WTC11 (cell line): Measurements from ENCODE around the gene COQ7. TPM values are rescaled to one million over a fixed set of nuclear protein-coding genes. Genes with fewer than 3 reads are reported as not detected.

Experiments used
- ATF1 ChIP-seq: sonication (generic); formaldehyde crosslinking; IDR thresholded peaks from 2 replicates; pipeline ENCODE4 v1.8.1; 2023; ENCODE audit warnings: mild to moderate bottlenecking, moderate library complexity, missing genetic modification reagents
- ATF2 ChIP-seq: sonication (generic); formaldehyde crosslinking; IDR thresholded peaks from 2 replicates; pipeline ENCODE4 v1.8.1; 2022; ENCODE audit warnings: low read depth, missing genetic modification reagents, borderline replicate concordance
- E2F4 ChIP-seq: sonication (generic); formaldehyde crosslinking; IDR thresholded peaks from 2 replicates; pipeline ENCODE4 v1.8.1; 2022; ENCODE audit warnings: low read depth, mild to moderate bottlenecking, moderate library complexity, missing genetic modification reagents, borderline replicate concordance
- FOXP1 ChIP-seq: sonication (generic); formaldehyde crosslinking; IDR thresholded peaks from 2 replicates; pipeline ENCODE4 v1.8.0; 2022; ENCODE audit warnings: missing genetic modification reagents, mild to moderate bottlenecking, moderate library complexity, borderline replicate concordance
- GTF2I ChIP-seq: fragments of 250-450 bp; sonication (Bioruptor Pico); conservative IDR thresholded peaks from 2 replicates; pipeline ENCODE4 v1.4.0; 2021; ENCODE audit warnings: mild to moderate bottlenecking
- JUN ChIP-seq: sonication (generic); formaldehyde crosslinking; IDR thresholded peaks from 2 replicates; pipeline ENCODE4 v1.8.0; 2023; ENCODE audit warnings: mild to moderate bottlenecking, missing genetic modification reagents
- KAT7 ChIP-seq: sonication (generic); formaldehyde crosslinking; IDR thresholded peaks from 2 replicates; pipeline ENCODE4 v1.8.1; 2023; ENCODE audit warnings: missing genetic modification reagents, mild to moderate bottlenecking, borderline replicate concordance
- MXD4 ChIP-seq: fragments of 250-450 bp; sonication (Bioruptor Pico); IDR thresholded peaks from 2 replicates; pipeline ENCODE4 v1.8.0; 2021; ENCODE audit warnings: mild to moderate bottlenecking, moderate library complexity, borderline replicate concordance
- NFATC4 ChIP-seq: fragments of 250-450 bp; sonication (Bioruptor Pico); IDR thresholded peaks from 2 replicates; pipeline ENCODE4 v1.9.0; 2021; ENCODE audit warnings: mild to moderate bottlenecking
- NR3C1 ChIP-seq: sonication (generic); formaldehyde crosslinking; conservative IDR thresholded peaks from 2 replicates; pipeline ENCODE4 v1.8.1; 2023; ENCODE audit warnings: low read depth, mild to moderate bottlenecking, missing genetic modification reagents
- RORB ChIP-seq: fragments of 250-450 bp; sonication (Bioruptor Pico); IDR thresholded peaks from 2 replicates; pipeline ENCODE4 v1.9.0; 2021; ENCODE audit warnings: mild to moderate bottlenecking
- STAT6 ChIP-seq: sonication (generic); formaldehyde crosslinking; conservative IDR thresholded peaks from 2 replicates; pipeline ENCODE4 v1.8.1; 2023; ENCODE audit warnings: mild to moderate bottlenecking, low read depth, missing genetic modification reagents, moderate library complexity
- TEAD4 ChIP-seq: sonication (generic); formaldehyde crosslinking; IDR thresholded peaks from 2 replicates; pipeline ENCODE4 v1.8.0; 2022; ENCODE audit warnings: mild to moderate bottlenecking, missing genetic modification reagents
- TP53 ChIP-seq: sonication (generic); formaldehyde crosslinking; IDR thresholded peaks from 2 replicates; pipeline ENCODE4 v1.8.1; 2023; ENCODE audit warnings: mild to moderate bottlenecking, missing genetic modification reagents
- USF1 ChIP-seq: sonication (generic); formaldehyde crosslinking; IDR thresholded peaks from 2 replicates; pipeline ENCODE4 v1.8.0; 2022; ENCODE audit warnings: mild to moderate bottlenecking, missing genetic modification reagents
- ZMAT4 ChIP-seq: fragments of 250-450 bp; sonication (Bioruptor Pico); IDR thresholded peaks from 2 replicates; pipeline ENCODE4 v1.9.0; 2021; ENCODE audit warnings: mild to moderate bottlenecking
- ZNF121 ChIP-seq: sonication (generic); formaldehyde crosslinking; IDR thresholded peaks from 2 replicates; pipeline ENCODE4 v1.8.0; 2023; ENCODE audit warnings: missing genetic modification reagents
- ZNF281 ChIP-seq: sonication (generic); formaldehyde crosslinking; IDR thresholded peaks from 2 replicates; pipeline ENCODE4 v1.8.0; 2023; ENCODE audit warnings: mild to moderate bottlenecking, missing genetic modification reagents
- ZNF317 ChIP-seq: sonication (generic); formaldehyde crosslinking; IDR thresholded peaks from 2 replicates; pipeline ENCODE4 v1.8.1; 2023; ENCODE audit warnings: low read depth, mild to moderate bottlenecking, moderate library complexity, missing genetic modification reagents, borderline replicate concordance
- ZNF512 ChIP-seq: sonication (generic); formaldehyde crosslinking; IDR thresholded peaks from 2 replicates; pipeline ENCODE4 v1.8.1; 2022; ENCODE audit warnings: missing genetic modification reagents, borderline replicate concordance
- total RNA-seq: library from RNA; stranded (reverse); gene quantifications from 3 replicates; pipeline ENCODE4 v1.2.3, GENCODE V29; 2021

Gene COQ7
- total RNA-seq, 1 experiment from 2014 or later, result 20.7 TPM

- TF ChIP-seq USF1 (CRISPR knock-in tag), result peak; percentile 89
- TF ChIP-seq STAT6 (CRISPR knock-in tag), result 0 out of 2 replicates have a peak, but pooled peaks have one; percentile 26
- peak; percentile 67; the same call in 1 of the 2 replicates for TF ChIP-seq ZNF317 (CRISPR knock-in tag)
- TF ChIP-seq ATF1 (CRISPR knock-in tag), result 0 out of 2 replicates have a peak, but pooled peaks have one; percentile 62
- TF ChIP-seq GTF2I (CRISPR knock-in tag), result no peak
- TF ChIP-seq RORB (CRISPR knock-in tag), result no peak
- peak; percentile 82; the same call in 1 of the 2 replicates for TF ChIP-seq ZNF512
- peak; percentile 98 for TF ChIP-seq ZNF281 (CRISPR knock-in tag)
- peak; percentile 97; the same call in 1 of the 2 replicates for TF ChIP-seq KAT7 (CRISPR knock-in tag)
- peak; percentile 99 for TF ChIP-seq FOXP1
- peak; percentile 73; the same call in 1 of the 2 replicates for TF ChIP-seq NR3C1 (CRISPR knock-in tag)
- no peak for TF ChIP-seq MXD4 (CRISPR knock-in tag)
- peak; percentile 98 for TF ChIP-seq JUN (CRISPR knock-in tag)
- TF ChIP-seq E2F4 (CRISPR knock-in tag), result peak; percentile 80
- TF ChIP-seq ZMAT4 (CRISPR knock-in tag), result no peak
- TF ChIP-seq TEAD4 (CRISPR knock-in tag), result peak; percentile 94
- peak; percentile 81 for TF ChIP-seq ATF2 (CRISPR knock-in tag)
- peak; percentile 16; the same call in 1 of the 2 replicates for TF ChIP-seq ZNF121 (CRISPR knock-in tag)
- TF ChIP-seq NFATC4 (CRISPR knock-in tag), result no peak
- peak; percentile 97 for TF ChIP-seq TP53 (CRISPR knock-in tag)
- TF ChIP-seq, all 79 proteins: peak for 54
Observed at GRCh38 chr16:19114359-19115147, 47.1 kb downstream of the COQ7 start (continued).
